Measurements from ENCODE around the gene ETS2. TPM values are rescaled to one million over a fixed set of nuclear protein-coding genes. Genes with fewer than 3 reads are reported as not detected.

Gene ETS2
- total and polyA plus RNA-seq, 2 experiments from 2014 or later, result 19.5 to 36.8 TPM

DNA sequence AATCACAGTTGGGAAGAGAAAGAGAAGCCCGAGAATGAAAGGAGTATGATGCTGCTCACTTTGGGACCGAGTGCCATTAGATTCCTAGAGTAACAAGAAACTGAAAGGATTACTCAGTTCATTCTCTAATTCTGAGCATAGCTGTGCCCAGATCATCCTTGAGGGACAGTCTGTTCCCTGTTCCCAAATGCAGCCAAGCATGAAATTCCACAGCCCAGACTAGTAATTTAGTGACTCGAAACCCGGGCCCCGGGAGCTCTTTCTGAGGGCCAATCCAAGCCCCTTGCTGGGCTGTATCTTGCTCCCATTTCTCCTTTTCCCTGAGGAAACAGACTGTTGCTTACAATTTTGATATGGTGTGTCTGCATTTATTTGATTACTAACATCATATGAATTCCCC is 30.0 kb upstream of the ETS2 start:
- Histone ChIP-seq H3K9me2 (ENCODE audit: insufficient read depth) (peaks cover 11% of the 10 kb centered on the region; the same call in 1 of the 2 replicates), H3K27ac (ENCODE audit: low read depth) (no peak overlapping the region), H2AFZ (no peak overlapping the region), H3K79me2 (replicated peaks; ENCODE audit: insufficient read depth) (no peaks in the 10 kb centered on the region), H3K4me1 (ENCODE audit: insufficient read depth) (no peaks in the 10 kb centered on the region), H3K27me3 (ENCODE audit: insufficient read depth) (no peaks in the 10 kb centered on the region), H3K4me2 (no peak overlapping the region), H3F3A (replicated peaks; ENCODE audit: low read depth) (no peaks in the 10 kb centered on the region), H4K20me1 (replicated peaks; ENCODE audit: insufficient read depth) (no peaks in the 10 kb centered on the region), H3K36me3 (ENCODE audit: insufficient read depth) (no peaks in the 10 kb centered on the region; the same call in 1 of the 2 replicates), H3K4me3 (no peak overlapping the region)
- Mint-ChIP-seq H3K4me1 (no peaks in the 10 kb centered on the region), H3K36me3 (ENCODE audit: low read depth) (peaks cover 7% of the 10 kb centered on the region; the same call in 2 of the 3 replicates), H3K27me3 (ENCODE audit: insufficient read depth, low read depth, poor library complexity) (no peaks in the 10 kb centered on the region), H3K9me3 (peaks cover 11% of the 10 kb centered on the region), H3K27ac (no peak overlapping the region), H3K4me3 (no peak overlapping the region)
- DNase-seq (ENCODE audit: low spot score) (no peak), ATAC-seq (no peak)
- no peak for TF ChIP-seq ZNF114 (CRISPR knock-in tag; IDR thresholded peaks at IDR 0.05)
- TF ChIP-seq POLR2AphosphoS5 (IDR thresholded peaks at IDR 0.05; ENCODE audit: low read depth), result no peak
- TF ChIP-seq, protein P1, sequence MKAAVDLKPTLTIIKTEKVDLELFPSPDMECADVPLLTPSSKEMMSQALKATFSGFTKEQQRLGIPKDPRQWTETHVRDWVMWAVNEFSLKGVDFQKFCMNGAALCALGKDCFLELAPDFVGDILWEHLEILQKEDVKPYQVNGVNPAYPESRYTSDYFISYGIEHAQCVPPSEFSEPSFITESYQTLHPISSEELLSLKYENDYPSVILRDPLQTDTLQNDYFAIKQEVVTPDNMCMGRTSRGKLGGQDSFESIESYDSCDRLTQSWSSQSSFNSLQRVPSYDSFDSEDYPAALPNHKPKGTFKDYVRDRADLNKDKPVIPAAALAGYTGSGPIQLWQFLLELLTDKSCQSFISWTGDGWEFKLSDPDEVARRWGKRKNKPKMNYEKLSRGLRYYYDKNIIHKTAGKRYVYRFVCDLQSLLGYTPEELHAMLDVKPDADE (IDR thresholded peaks at IDR 0.05), result no peak
- TF ChIP-seq ZNF331 (CRISPR knock-in tag; IDR thresholded peaks at IDR 0.05; ENCODE audit: low read depth), result no peak
- TF ChIP-seq, protein P2, sequence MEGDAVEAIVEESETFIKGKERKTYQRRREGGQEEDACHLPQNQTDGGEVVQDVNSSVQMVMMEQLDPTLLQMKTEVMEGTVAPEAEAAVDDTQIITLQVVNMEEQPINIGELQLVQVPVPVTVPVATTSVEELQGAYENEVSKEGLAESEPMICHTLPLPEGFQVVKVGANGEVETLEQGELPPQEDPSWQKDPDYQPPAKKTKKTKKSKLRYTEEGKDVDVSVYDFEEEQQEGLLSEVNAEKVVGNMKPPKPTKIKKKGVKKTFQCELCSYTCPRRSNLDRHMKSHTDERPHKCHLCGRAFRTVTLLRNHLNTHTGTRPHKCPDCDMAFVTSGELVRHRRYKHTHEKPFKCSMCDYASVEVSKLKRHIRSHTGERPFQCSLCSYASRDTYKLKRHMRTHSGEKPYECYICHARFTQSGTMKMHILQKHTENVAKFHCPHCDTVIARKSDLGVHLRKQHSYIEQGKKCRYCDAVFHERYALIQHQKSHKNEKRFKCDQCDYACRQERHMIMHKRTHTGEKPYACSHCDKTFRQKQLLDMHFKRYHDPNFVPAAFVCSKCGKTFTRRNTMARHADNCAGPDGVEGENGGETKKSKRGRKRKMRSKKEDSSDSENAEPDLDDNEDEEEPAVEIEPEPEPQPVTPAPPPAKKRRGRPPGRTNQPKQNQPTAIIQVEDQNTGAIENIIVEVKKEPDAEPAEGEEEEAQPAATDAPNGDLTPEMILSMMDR (conservative IDR thresholded peaks at IDR 0.05; ENCODE audit: low read depth in 2 of 2), result no peak
- TF ChIP-seq EZH2 (IDR thresholded peaks at IDR 0.05; ENCODE audit: low read depth, unreplicated experiment), result no peak
- TF ChIP-seq STAT1 (IDR thresholded peaks at IDR 0.05; ENCODE audit: unreplicated experiment), result no peak
- TF ChIP-seq NANOG (IDR thresholded peaks at IDR 0.05; ENCODE audit: borderline replicate concordance), result no peak
- no peak for TF ChIP-seq JUNB (IDR thresholded peaks at IDR 0.05; ENCODE audit: unreplicated experiment)
- TF ChIP-seq, protein P3, sequence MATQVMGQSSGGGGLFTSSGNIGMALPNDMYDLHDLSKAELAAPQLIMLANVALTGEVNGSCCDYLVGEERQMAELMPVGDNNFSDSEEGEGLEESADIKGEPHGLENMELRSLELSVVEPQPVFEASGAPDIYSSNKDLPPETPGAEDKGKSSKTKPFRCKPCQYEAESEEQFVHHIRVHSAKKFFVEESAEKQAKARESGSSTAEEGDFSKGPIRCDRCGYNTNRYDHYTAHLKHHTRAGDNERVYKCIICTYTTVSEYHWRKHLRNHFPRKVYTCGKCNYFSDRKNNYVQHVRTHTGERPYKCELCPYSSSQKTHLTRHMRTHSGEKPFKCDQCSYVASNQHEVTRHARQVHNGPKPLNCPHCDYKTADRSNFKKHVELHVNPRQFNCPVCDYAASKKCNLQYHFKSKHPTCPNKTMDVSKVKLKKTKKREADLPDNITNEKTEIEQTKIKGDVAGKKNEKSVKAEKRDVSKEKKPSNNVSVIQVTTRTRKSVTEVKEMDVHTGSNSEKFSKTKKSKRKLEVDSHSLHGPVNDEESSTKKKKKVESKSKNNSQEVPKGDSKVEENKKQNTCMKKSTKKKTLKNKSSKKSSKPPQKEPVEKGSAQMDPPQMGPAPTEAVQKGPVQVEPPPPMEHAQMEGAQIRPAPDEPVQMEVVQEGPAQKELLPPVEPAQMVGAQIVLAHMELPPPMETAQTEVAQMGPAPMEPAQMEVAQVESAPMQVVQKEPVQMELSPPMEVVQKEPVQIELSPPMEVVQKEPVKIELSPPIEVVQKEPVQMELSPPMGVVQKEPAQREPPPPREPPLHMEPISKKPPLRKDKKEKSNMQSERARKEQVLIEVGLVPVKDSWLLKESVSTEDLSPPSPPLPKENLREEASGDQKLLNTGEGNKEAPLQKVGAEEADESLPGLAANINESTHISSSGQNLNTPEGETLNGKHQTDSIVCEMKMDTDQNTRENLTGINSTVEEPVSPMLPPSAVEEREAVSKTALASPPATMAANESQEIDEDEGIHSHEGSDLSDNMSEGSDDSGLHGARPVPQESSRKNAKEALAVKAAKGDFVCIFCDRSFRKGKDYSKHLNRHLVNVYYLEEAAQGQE (IDR thresholded peaks at IDR 0.05; ENCODE audit: unreplicated experiment), result no peak
- TF ChIP-seq EZH2phosphoT487 (IDR thresholded peaks at IDR 0.05; ENCODE audit: unreplicated experiment), result no peak

Data from GM23338 (cell line).